Measurements from ENCODE around the gene PDCD1.

The PDCD1 gene

DNA sequence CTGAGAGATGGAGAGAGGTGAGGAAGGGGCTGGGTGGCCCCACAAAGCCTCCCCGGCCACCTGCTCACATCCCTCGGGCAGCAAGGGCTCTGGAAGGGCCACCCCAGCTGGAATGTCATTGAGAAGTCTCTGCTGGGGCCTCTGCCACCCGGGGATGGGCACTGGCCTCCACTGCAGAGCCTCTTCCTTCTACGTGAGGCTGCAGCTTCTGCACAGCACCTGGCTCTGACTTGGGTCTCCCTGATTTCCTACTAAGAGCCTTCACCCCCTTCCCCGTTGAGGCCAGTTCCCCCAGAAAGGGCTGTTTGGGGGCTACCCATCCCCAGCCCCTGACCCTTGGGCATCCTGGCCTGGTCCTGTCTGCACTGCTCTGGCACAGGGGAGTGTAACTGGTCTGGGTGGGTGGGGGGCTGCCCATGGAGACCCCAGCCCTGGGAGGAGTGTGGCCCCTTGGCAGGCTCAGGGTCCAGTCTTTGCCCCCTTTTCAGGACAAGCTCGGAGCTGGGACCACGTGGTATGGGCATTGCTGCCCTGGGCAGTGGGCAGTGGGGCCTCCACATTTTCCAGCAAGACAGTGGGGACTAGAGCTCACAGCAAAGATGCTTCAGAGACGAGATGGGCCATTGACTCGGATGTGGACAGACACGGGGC is 5.6 kb downstream of the PDCD1 start:
- POLR2A ChIA-PET, result interaction anchor here (1.1 kb wide), 1 partner anchor 9 kb away, joined by 4 read pairs; no protein-coding TSS in a partner anchor
- H3K4me3 ChIP-seq (ENCODE audit: low read depth, low read length), result no peak overlapping the region
- H3K27ac ChIP-seq (ENCODE audit: extremely low read depth, low read depth, low read length), result no peak overlapping the region

GRCh38 chr2:241852116-241852980 is 6.3 kb downstream of the PDCD1 start:
- Histone ChIP-seq H3K36me3 (ENCODE audit: control insufficient read depth in 2 of 2, insufficient read depth in 1 of 2, low read length in 2 of 2) (no peaks in the 10 kb centered on the region), H3K4me3 (ENCODE audit: low read depth, low read length) (no peak overlapping the region), H3K9me3 (ENCODE audit: control insufficient read depth, insufficient read depth, low read depth, low read length) (no peaks in the 10 kb centered on the region), H3K4me1 (ENCODE audit: control insufficient read depth, insufficient read depth, low read length) (no peaks in the 10 kb centered on the region), H3K27ac (ENCODE audit: extremely low read depth, low read depth, low read length) (no peak overlapping the region)
- ChIA-PET CTCF (no interaction called here), POLR2A (no interaction called here)
- TF ChIP-seq ZNF391 (tag by site-specific recombination; IDR thresholded peaks at IDR 0.05; ENCODE audit: borderline replicate concordance, low read depth), result no peak
- TF ChIP-seq ZNF514 (tag by site-specific recombination; IDR thresholded peaks at IDR 0.05), result no peak
- 0 out of 2 replicates have a peak, but pooled peaks have one; percentile 64 for TF ChIP-seq BCL11A (tag by site-specific recombination; IDR thresholded peaks at IDR 0.05; ENCODE audit: low read depth)
- TF ChIP-seq ZNF768 (tag by site-specific recombination; IDR thresholded peaks at IDR 0.05), result no peak
- 0 out of 2 replicates have a peak, but pooled peaks have one; percentile 62 for TF ChIP-seq BCL11B (tag by site-specific recombination; IDR thresholded peaks at IDR 0.05; ENCODE audit: low read depth)
- TF ChIP-seq, protein P1, sequence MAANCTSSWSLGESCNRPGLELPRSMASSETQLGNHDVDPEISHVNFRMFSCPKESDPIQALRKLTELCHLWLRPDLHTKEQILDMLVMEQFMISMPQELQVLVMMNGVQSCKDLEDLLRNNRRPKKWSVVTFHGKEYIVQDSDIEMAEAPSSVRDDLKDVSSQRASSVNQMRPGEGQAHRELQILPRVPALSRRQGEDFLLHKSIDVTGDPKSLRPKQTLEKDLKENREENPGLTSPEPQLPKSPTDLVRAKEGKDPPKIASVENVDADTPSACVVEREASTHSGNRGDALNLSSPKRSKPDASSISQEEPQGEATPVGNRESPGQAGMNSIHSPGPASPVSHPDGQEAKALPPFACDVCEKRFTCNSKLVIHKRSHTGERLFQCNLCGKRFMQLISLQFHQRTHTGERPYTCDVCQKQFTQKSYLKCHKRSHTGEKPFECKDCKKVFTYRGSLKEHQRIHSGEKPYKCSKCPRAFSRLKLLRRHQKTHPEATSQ (tag by site-specific recombination; IDR thresholded peaks at IDR 0.05), result no peak

More for the DNA sequence above, 5.6 kb downstream of the PDCD1 start:
- Histone ChIP-seq H3K9me3 (ENCODE audit: control insufficient read depth, insufficient read depth, low read depth, low read length) (no peaks in the 10 kb centered on the region), H3K36me3 (ENCODE audit: control insufficient read depth in 2 of 2, insufficient read depth in 1 of 2, low read length in 2 of 2) (no peaks in the 10 kb centered on the region), H3K4me1 (ENCODE audit: control insufficient read depth, insufficient read depth, low read length) (no peaks in the 10 kb centered on the region)
- no peak for TF ChIP-seq ZNF157 (tag by site-specific recombination; IDR thresholded peaks at IDR 0.05)
- TF ChIP-seq ZNF354C (tag by site-specific recombination; IDR thresholded peaks at IDR 0.05; ENCODE audit: borderline replicate concordance, low read depth), result no peak
- TF ChIP-seq ZBTB21 (tag by site-specific recombination; IDR thresholded peaks at IDR 0.05), result no peak
- no peak for TF ChIP-seq GLIS1 (tag by site-specific recombination; IDR thresholded peaks at IDR 0.05)
- TF ChIP-seq OSR2 (tag by site-specific recombination; IDR thresholded peaks at IDR 0.05), result no peak
- TF ChIP-seq ZNF140 (tag by site-specific recombination; IDR thresholded peaks at IDR 0.05), result no peak
- no peak for TF ChIP-seq HIC1 (tag by site-specific recombination; IDR thresholded peaks at IDR 0.05)
- TF ChIP-seq ZNF311 (tag by site-specific recombination; IDR thresholded peaks at IDR 0.05; ENCODE audit: borderline replicate concordance), result no peak
- no peak for TF ChIP-seq ZNF426 (tag by site-specific recombination; IDR thresholded peaks at IDR 0.05)
- TF ChIP-seq ZNF2 (tag by site-specific recombination; IDR thresholded peaks at IDR 0.05), result no peak
- no peak for TF ChIP-seq ZNF777 (tag by site-specific recombination; IDR thresholded peaks at IDR 0.05; ENCODE audit: borderline replicate concordance)
- TF ChIP-seq KLF16 (tag by site-specific recombination; IDR thresholded peaks at IDR 0.05), result no peak
- TF ChIP-seq, protein P2, sequence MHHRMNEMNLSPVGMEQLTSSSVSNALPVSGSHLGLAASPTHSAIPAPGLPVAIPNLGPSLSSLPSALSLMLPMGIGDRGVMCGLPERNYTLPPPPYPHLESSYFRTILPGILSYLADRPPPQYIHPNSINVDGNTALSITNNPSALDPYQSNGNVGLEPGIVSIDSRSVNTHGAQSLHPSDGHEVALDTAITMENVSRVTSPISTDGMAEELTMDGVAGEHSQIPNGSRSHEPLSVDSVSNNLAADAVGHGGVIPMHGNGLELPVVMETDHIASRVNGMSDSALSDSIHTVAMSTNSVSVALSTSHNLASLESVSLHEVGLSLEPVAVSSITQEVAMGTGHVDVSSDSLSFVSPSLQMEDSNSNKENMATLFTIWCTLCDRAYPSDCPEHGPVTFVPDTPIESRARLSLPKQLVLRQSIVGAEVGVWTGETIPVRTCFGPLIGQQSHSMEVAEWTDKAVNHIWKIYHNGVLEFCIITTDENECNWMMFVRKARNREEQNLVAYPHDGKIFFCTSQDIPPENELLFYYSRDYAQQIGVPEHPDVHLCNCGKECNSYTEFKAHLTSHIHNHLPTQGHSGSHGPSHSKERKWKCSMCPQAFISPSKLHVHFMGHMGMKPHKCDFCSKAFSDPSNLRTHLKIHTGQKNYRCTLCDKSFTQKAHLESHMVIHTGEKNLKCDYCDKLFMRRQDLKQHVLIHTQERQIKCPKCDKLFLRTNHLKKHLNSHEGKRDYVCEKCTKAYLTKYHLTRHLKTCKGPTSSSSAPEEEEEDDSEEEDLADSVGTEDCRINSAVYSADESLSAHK (tag by site-specific recombination; IDR thresholded peaks at IDR 0.05), result no peak
- TF ChIP-seq ZNF621 (tag by site-specific recombination; IDR thresholded peaks at IDR 0.05), result no peak
- TF ChIP-seq SALL2 (tag by site-specific recombination; IDR thresholded peaks at IDR 0.05; ENCODE audit: borderline replicate concordance), result no peak
- no peak for TF ChIP-seq ZNF837 (tag by site-specific recombination; IDR thresholded peaks at IDR 0.05)
- CTCF ChIA-PET, result interaction anchor here (0.6 kb wide), 1 partner anchor 1898 kb away, joined by 3 read pairs; no protein-coding TSS in a partner anchor

Measured in HEK293 (cell line).